ENCODE data around the gene SIPA1. TPM values are rescaled to one million over a fixed set of nuclear protein-coding genes. Genes with fewer than 3 reads are reported as not detected.

SIPA1 gene
- total and polyA plus RNA-seq, 2 of the 13 experiments (the other 11 are each of a cell fraction or from before 2014, with no cell fraction given) = 5.8 to 7.7 TPM

GRCh38 chr11:65662799-65663638 lies 25.1 kb downstream of the SIPA1 start, which contains the start of gene RELA (continued):
- TF ChIP-seq ZNF646 (CRISPR knock-in tag; IDR thresholded peaks at IDR 0.05) = no peak
- TF ChIP-seq ZEB1 (IDR thresholded peaks at IDR 0.05; ENCODE audit: insufficient replicate concordance, low read depth) = no peak
- peak; percentile 54 for TF ChIP-seq ZNF891 (CRISPR knock-in tag; IDR thresholded peaks at IDR 0.05)
- no peak for TF ChIP-seq DPF2 (CRISPR knock-in tag; IDR thresholded peaks at IDR 0.05; ENCODE audit: borderline replicate concordance, low read depth)
- no peak for TF ChIP-seq FOSL1 (CRISPR knock-in tag; IDR thresholded peaks at IDR 0.05; ENCODE audit: borderline replicate concordance)
- TF ChIP-seq ZNF432 (CRISPR knock-in tag; IDR thresholded peaks at IDR 0.05; ENCODE audit: borderline replicate concordance) = no peak
- no peak for TF ChIP-seq KMT2B (CRISPR knock-in tag; IDR thresholded peaks at IDR 0.05)
- TF ChIP-seq CREM (IDR thresholded peaks at IDR 0.05) = peak; percentile 44; the same call in 1 of the 2 replicates
- TF ChIP-seq CREM (CRISPR knock-in tag; IDR thresholded peaks at IDR 0.05) = no peak
- TF ChIP-seq, protein P1, sequence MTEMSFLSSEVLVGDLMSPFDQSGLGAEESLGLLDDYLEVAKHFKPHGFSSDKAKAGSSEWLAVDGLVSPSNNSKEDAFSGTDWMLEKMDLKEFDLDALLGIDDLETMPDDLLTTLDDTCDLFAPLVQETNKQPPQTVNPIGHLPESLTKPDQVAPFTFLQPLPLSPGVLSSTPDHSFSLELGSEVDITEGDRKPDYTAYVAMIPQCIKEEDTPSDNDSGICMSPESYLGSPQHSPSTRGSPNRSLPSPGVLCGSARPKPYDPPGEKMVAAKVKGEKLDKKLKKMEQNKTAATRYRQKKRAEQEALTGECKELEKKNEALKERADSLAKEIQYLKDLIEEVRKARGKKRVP (CRISPR knock-in tag; IDR thresholded peaks at IDR 0.05) = no peak
- TF ChIP-seq ZNF460 (CRISPR knock-in tag; IDR thresholded peaks at IDR 0.05; ENCODE audit: borderline replicate concordance) = no peak
- TF ChIP-seq, protein P2, sequence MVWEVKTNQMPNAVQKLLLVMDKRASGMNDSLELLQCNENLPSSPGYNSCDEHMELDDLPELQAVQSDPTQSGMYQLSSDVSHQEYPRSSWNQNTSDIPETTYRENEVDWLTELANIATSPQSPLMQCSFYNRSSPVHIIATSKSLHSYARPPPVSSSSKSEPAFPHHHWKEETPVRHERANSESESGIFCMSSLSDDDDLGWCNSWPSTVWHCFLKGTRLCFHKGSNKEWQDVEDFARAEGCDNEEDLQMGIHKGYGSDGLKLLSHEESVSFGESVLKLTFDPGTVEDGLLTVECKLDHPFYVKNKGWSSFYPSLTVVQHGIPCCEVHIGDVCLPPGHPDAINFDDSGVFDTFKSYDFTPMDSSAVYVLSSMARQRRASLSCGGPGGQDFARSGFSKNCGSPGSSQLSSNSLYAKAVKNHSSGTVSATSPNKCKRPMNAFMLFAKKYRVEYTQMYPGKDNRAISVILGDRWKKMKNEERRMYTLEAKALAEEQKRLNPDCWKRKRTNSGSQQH (CRISPR knock-in tag; IDR thresholded peaks at IDR 0.05; ENCODE audit: low read depth) = no peak
- TF ChIP-seq, protein P3, sequence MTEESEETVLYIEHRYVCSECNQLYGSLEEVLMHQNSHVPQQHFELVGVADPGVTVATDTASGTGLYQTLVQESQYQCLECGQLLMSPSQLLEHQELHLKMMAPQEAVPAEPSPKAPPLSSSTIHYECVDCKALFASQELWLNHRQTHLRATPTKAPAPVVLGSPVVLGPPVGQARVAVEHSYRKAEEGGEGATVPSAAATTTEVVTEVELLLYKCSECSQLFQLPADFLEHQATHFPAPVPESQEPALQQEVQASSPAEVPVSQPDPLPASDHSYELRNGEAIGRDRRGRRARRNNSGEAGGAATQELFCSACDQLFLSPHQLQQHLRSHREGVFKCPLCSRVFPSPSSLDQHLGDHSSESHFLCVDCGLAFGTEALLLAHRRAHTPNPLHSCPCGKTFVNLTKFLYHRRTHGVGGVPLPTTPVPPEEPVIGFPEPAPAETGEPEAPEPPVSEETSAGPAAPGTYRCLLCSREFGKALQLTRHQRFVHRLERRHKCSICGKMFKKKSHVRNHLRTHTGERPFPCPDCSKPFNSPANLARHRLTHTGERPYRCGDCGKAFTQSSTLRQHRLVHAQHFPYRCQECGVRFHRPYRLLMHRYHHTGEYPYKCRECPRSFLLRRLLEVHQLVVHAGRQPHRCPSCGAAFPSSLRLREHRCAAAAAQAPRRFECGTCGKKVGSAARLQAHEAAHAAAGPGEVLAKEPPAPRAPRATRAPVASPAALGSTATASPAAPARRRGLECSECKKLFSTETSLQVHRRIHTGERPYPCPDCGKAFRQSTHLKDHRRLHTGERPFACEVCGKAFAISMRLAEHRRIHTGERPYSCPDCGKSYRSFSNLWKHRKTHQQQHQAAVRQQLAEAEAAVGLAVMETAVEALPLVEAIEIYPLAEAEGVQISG (CRISPR knock-in tag; IDR thresholded peaks at IDR 0.05) = peak; percentile 82
- no peak for TF ChIP-seq HOXD1 (CRISPR knock-in tag; IDR thresholded peaks at IDR 0.05)
- no peak for TF ChIP-seq SNAI1 (CRISPR knock-in tag; IDR thresholded peaks at IDR 0.05; ENCODE audit: borderline replicate concordance)
- TF ChIP-seq, protein P4, sequence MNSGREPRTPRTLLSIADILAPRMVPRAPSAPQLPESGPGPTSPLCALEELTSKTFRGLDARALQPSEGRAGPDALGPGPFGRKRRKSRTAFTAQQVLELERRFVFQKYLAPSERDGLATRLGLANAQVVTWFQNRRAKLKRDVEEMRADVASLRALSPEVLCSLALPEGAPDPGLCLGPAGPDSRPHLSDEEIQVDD (CRISPR knock-in tag; IDR thresholded peaks at IDR 0.05; ENCODE audit: borderline replicate concordance) = no peak
- no peak for TF ChIP-seq CCAR2 (optimal IDR thresholded peaks at IDR 0.05; ENCODE audit: low read depth, low read length)
